ENCODE measurements around the gene ATP1A4. TPM values are rescaled to one million over a fixed set of nuclear protein-coding genes. Genes with fewer than 3 reads are reported as not detected.

The ATP1A4 gene
- total and polyA plus RNA-seq, 2 of the 13 experiments (the other 11 are each of a cell fraction or from before 2014, with no cell fraction given): not detected

- TF ChIP-seq MIER2 (CRISPR knock-in tag; IDR thresholded peaks at IDR 0.05) (no peak), YY1 (IDR thresholded peaks at IDR 0.05; ENCODE audit: insufficient read depth, insufficient replicate concordance, low read depth, low read length) (peak; percentile 10), ZSCAN25 (CRISPR knock-in tag; IDR thresholded peaks at IDR 0.05) (peak; percentile 98), MXD4 (CRISPR knock-in tag; IDR thresholded peaks at IDR 0.05) (0 out of 2 replicates have a peak, but pooled peaks have one; percentile 27), TBX2 (CRISPR knock-in tag; IDR thresholded peaks at IDR 0.05; ENCODE audit: borderline replicate concordance) (0 out of 2 replicates have a peak, but pooled peaks have one; percentile 18), AGO1 (IDR thresholded peaks at IDR 0.05; ENCODE audit: low read depth, low read length, poor library complexity, severe bottlenecking) (no peak), HMGXB4 (CRISPR knock-in tag; IDR thresholded peaks at IDR 0.05; ENCODE audit: borderline replicate concordance in 1 of 2, low read depth in 1 of 2) (peak in 1 of 2 experiments; percentile 61; a peak in 2 of 4 replicates), ZNF781 (CRISPR knock-in tag; IDR thresholded peaks at IDR 0.05; ENCODE audit: borderline replicate concordance, not compliant biosample characterization) (peak; percentile 47), HHEX (CRISPR knock-in tag; IDR thresholded peaks at IDR 0.05) (0 out of 2 replicates have a peak, but pooled peaks have one; percentile 16), ZNF383 (CRISPR knock-in tag; IDR thresholded peaks at IDR 0.05; ENCODE audit: borderline replicate concordance) (no peak), ARNTL (CRISPR knock-in tag; IDR thresholded peaks at IDR 0.05) (peak; percentile 22; the same call in 1 of the 2 replicates), ZFY (CRISPR knock-in tag; IDR thresholded peaks at IDR 0.05) (peak; percentile 55)
- TF ChIP-seq, protein P1, sequence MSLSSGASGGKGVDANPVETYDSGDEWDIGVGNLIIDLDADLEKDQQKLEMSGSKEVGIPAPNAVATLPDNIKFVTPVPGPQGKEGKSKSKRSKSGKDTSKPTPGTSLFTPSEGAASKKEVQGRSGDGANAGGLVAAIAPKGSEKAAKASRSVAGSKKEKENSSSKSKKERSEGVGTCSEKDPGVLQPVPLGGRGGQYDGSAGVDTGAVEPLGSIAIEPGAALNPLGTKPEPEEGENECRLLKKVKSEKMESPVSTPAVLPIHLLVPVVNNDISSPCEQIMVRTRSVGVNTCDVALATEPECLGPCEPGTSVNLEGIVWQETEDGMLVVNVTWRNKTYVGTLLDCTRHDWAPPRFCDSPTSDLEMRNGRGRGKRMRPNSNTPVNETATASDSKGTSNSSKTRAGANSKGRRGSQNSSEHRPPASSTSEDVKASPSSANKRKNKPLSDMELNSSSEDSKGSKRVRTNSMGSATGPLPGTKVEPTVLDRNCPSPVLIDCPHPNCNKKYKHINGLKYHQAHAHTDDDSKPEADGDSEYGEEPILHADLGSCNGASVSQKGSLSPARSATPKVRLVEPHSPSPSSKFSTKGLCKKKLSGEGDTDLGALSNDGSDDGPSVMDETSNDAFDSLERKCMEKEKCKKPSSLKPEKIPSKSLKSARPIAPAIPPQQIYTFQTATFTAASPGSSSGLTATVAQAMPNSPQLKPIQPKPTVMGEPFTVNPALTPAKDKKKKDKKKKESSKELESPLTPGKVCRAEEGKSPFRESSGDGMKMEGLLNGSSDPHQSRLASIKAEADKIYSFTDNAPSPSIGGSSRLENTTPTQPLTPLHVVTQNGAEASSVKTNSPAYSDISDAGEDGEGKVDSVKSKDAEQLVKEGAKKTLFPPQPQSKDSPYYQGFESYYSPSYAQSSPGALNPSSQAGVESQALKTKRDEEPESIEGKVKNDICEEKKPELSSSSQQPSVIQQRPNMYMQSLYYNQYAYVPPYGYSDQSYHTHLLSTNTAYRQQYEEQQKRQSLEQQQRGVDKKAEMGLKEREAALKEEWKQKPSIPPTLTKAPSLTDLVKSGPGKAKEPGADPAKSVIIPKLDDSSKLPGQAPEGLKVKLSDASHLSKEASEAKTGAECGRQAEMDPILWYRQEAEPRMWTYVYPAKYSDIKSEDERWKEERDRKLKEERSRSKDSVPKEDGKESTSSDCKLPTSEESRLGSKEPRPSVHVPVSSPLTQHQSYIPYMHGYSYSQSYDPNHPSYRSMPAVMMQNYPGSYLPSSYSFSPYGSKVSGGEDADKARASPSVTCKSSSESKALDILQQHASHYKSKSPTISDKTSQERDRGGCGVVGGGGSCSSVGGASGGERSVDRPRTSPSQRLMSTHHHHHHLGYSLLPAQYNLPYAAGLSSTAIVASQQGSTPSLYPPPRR (CRISPR knock-in tag; IDR thresholded peaks at IDR 0.05; ENCODE audit: borderline replicate concordance): peak; percentile 48; the same call in 1 of the 2 replicates
- TF ChIP-seq, protein P2, sequence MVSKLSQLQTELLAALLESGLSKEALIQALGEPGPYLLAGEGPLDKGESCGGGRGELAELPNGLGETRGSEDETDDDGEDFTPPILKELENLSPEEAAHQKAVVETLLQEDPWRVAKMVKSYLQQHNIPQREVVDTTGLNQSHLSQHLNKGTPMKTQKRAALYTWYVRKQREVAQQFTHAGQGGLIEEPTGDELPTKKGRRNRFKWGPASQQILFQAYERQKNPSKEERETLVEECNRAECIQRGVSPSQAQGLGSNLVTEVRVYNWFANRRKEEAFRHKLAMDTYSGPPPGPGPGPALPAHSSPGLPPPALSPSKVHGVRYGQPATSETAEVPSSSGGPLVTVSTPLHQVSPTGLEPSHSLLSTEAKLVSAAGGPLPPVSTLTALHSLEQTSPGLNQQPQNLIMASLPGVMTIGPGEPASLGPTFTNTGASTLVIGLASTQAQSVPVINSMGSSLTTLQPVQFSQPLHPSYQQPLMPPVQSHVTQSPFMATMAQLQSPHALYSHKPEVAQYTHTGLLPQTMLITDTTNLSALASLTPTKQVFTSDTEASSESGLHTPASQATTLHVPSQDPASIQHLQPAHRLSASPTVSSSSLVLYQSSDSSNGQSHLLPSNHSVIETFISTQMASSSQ (IDR thresholded peaks at IDR 0.05; ENCODE audit: low read depth): no peak
- TF ChIP-seq, protein P2 (CRISPR knock-in tag; IDR thresholded peaks at IDR 0.05; ENCODE audit: borderline replicate concordance): no peak
- TF ChIP-seq, protein P3, sequence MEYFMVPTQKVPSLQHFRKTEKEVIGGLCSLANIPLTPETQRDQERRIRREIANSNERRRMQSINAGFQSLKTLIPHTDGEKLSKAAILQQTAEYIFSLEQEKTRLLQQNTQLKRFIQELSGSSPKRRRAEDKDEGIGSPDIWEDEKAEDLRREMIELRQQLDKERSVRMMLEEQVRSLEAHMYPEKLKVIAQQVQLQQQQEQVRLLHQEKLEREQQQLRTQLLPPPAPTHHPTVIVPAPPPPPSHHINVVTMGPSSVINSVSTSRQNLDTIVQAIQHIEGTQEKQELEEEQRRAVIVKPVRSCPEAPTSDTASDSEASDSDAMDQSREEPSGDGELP (IDR thresholded peaks at IDR 0.05; ENCODE audit: borderline replicate concordance, low read depth): peak; percentile 40; the same call in 1 of the 2 replicates
Observed at GRCh38 chr1:160193091-160193819, 41.9 kb downstream of the ATP1A4 start (continued).

Measured in HepG2 (cell line).